Kidney (tissue), 14 donors: Measurements from ENCODE around the gene PLEKHA4. TPM values are rescaled to one million over a fixed set of nuclear protein-coding genes. Genes with fewer than 3 reads are reported as not detected.
A peak's percentile ranks its signal among the peaks of the same experiment; 100 is the strongest.
"Not testable (repeated sequence)": the region's sequence is repeated elsewhere in the genome, so short reads cannot be mapped to it uniquely, and the experiment has no call there.

ENCODE experiments used
- DNase-seq, 5 donors: peaks; one replicate each; pipeline ENCODE4 v3.0.0-alpha.2; 2013 to 2020
- FAIRE-seq: peaks from 2 replicates; lab custom pipeline; 2012; peaks lifted over from hg19 to GRCh38; lab: Jason Lieb, UNC
- H3K27ac ChIP-seq, 2 donors: one replicate each; pipeline ENCODE4 v1.7.0; 2013; ENCODE audit warnings: low read depth in 2 of 2, low read length in 2 of 2, inconsistent platforms in 1 of 2
- H3K27me3 ChIP-seq: one replicate; pipeline ENCODE4 v1.7.1; 2013; ENCODE audit warnings: low read length, inconsistent platforms; ENCODE audit not compliant: control insufficient read depth, insufficient read depth
- H3K36me3 ChIP-seq, 3 donors: one replicate each; pipeline versions ENCODE4 v1.7.0 to v1.7.1; 2013; ENCODE audit warnings: low read length in 3 of 3, control low read depth in 1 of 3, inconsistent platforms in 1 of 3; ENCODE audit not compliant: insufficient read depth in 3 of 3, control insufficient read depth in 2 of 3
- H3K4me1 ChIP-seq, 3 donors: one replicate each; pipeline versions ENCODE4 v1.7.0 to v1.7.1; 2013; ENCODE audit warnings: low read length in 3 of 3, inconsistent platforms in 1 of 3, low read depth in 1 of 3; ENCODE audit not compliant: control insufficient read depth in 2 of 3, insufficient read depth in 2 of 3
- H3K4me3 ChIP-seq, 3 donors: one replicate each; pipeline versions ENCODE4 v1.7.0 to v1.8.1; 2013; ENCODE audit warnings: low read length in 3 of 3, control low read depth in 1 of 3, inconsistent platforms in 1 of 3
- H3K9ac ChIP-seq, 3 donors: one replicate each; pipeline versions ENCODE4 v1.7.0 to v1.7.1; 2013; ENCODE audit warnings: low read length in 3 of 3, control low read depth in 1 of 3, inconsistent platforms in 1 of 3
- H3K9me3 ChIP-seq, 3 donors: one replicate each; pipeline versions ENCODE4 v1.7.0 to v1.7.1; 2013; ENCODE audit warnings: low read length in 3 of 3, control low read depth in 1 of 3, inconsistent platforms in 1 of 3; ENCODE audit not compliant: control insufficient read depth in 2 of 3, insufficient read depth in 1 of 3
- intact Hi-C: fragments of 100-400 bp; cut with DNase I; formaldehyde crosslinking; loops from one replicate; pipeline ENCODE4 v1.11.1; 2022
- polyA plus RNA-seq: library from polyadenylated mRNA; stranded (reverse); fragments of 350-450 nt; fragmentation: Illumina TruSeq; extraction: RNeasy Lipid Tissue Mini Kit (QIAGEN cat#74804); gene quantifications from one replicate; pipeline ENCODE4 v1.2.3, GENCODE V29; 2014; ENCODE audit warnings: low read depth, low replicate concordance; ENCODE audit not compliant: insufficient read depth
- total RNA-seq: library from RNA; stranded (reverse); fragmentation: NEBNext Ultra II Directional; extraction: Animal tissue kit (Norgen Biotek cat#: 25700); gene quantifications from one replicate; pipeline ENCODE4 v1.2.1, GENCODE V29; 2021
- TF ChIP-seq, protein P1 (sequence below): IDR thresholded peaks from 3 replicates; pipeline ENCODE4 v1.5.1; 2012; ENCODE audit warnings: mild to moderate bottlenecking, moderate library complexity, borderline replicate concordance; ENCODE audit not compliant: insufficient read depth; ENCODE audit errors: extremely low read depth
- donor health status: control.
- donor health status: control.
- donor health status: control.
- donor health status: control.
- donor health status: control.
- donor health status: DM: yes; HTN: yes; CAD: no.
- donor health status: Normal renal cell carcinoma (clear cell type).

The PLEKHA4 gene
- total and polyA plus RNA-seq, 2 donors from 2014 or later: 22.9 to 79.1 TPM

DNA sequence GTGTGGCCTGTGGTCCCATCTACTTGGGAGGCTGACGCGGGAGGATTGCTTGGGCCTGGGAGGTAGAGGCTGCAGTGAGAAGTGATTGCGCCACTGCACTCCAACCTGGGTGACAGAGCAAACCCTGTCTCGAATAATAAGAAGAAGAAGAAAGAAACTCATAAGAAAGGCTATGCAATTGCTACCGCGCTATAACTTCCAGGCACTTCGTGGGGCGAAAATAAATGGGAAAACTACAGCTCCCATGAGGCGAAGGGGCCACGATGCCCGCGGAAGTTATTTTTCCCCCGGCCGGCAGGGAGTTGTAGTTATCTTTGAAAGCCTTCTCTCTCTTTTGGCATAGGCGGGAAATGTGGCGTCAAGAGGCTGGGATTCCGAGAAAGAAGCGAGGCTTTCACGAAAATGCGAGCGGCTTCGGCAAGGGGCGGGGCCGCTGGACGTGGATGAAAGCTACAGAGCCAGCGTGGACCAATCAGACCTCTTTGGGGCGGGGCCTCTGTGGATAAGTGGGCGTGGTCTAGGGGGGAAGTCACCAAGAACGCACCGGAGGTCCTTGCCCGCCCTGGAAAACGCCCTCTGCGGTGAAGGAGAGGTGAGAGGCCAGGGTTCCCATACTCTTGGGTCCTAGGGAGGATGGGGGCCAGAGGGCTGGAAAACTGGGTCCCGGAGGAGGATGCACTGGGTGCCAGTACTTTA, 31.5 kb upstream of the PLEKHA4 start, which contains the start of gene NUCB1:
NUCB1 (plus strand) TSS at position 532 of the 696 bp plus-strand sequence. CDS start 485 bp downstream, outside the sequence.
- Histone ChIP-seq H3K4me1 (peaks cover 0 to 10% (median 3%) of the 10 kb centered on the region in 3 donors), H3K36me3 (peaks cover 0 to 5% (median 4%) of the 10 kb centered on the region in 3 donors), H3K4me3 (peak within 1 kb of the TSS; percentile 60 to 78 (median 62)), H3K9ac (peak within 1 kb of the TSS; percentile 46 to 99 (median 57)), H3K27me3 (no peaks in the 10 kb centered on the region), H3K9me3 (no peaks in the 10 kb centered on the region), H3K27ac (peak within 1 kb of the TSS; percentile 71 to 95)
- FAIRE-seq (peak; percentile 97), DNase-seq (peak; percentile 99 to 100 (median 99))
- intact Hi-C loops: no loop called here
- TF ChIP-seq, protein P1, sequence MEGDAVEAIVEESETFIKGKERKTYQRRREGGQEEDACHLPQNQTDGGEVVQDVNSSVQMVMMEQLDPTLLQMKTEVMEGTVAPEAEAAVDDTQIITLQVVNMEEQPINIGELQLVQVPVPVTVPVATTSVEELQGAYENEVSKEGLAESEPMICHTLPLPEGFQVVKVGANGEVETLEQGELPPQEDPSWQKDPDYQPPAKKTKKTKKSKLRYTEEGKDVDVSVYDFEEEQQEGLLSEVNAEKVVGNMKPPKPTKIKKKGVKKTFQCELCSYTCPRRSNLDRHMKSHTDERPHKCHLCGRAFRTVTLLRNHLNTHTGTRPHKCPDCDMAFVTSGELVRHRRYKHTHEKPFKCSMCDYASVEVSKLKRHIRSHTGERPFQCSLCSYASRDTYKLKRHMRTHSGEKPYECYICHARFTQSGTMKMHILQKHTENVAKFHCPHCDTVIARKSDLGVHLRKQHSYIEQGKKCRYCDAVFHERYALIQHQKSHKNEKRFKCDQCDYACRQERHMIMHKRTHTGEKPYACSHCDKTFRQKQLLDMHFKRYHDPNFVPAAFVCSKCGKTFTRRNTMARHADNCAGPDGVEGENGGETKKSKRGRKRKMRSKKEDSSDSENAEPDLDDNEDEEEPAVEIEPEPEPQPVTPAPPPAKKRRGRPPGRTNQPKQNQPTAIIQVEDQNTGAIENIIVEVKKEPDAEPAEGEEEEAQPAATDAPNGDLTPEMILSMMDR: peak; percentile 8

DNA sequence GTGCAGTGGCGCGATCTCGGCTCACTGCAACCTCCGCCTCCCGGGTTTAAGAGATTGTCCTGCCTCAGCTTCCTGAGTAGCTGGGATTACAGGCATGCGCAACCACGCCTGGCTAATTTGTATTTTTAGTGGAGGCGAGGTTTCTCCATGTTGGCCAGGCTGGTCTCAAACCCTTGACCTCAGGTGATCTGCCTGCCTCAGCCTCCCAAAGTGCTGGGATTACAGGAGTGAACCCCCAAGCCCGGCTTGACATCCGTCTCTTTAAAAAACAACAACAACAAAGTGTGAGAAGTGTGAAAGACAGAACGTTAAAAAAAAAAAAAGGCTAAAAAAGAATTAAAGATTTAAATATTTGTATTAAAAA, 31.0 kb upstream of the PLEKHA4 start:
- H3K36me3 ChIP-seq, intact Hi-C loops, H3K27me3 ChIP-seq, H3K9me3 ChIP-seq, FAIRE-seq, DNase-seq, H3K9ac ChIP-seq: not testable (repeated sequence)
- H3K4me1 ChIP-seq: peaks cover 0 to 10% (median 3%) of the 10 kb centered on the region in 3 donors
- peak overlapping the region; percentile 71 to 95 for H3K27ac ChIP-seq
- H3K4me3 ChIP-seq: peak overlapping the region in 2 of 3 donors; percentile 60 to 62

- intact Hi-C loops: no loop called here
- Histone ChIP-seq H3K9ac (no peak overlapping the region), H3K9me3 (no peaks in the 10 kb centered on the region), H3K27me3 (no peaks in the 10 kb centered on the region), H3K4me3 (no peak overlapping the region), H3K27ac (no peak overlapping the region), H3K36me3 (no peaks in the 10 kb centered on the region), H3K4me1 (peaks cover 0 to 10% (median 3%) of the 10 kb centered on the region in 3 donors)
- DNase-seq (no peak), FAIRE-seq (no peak)
- TF ChIP-seq, protein P1: no peak
Observed at GRCh38 chr19:48897181-48897580, 28.8 kb upstream of the PLEKHA4 start.

GRCh38 chr19:48896191-48896720, 27.8 kb upstream of the PLEKHA4 start:
- peak; percentile 58 to 91 (median 80) for DNase-seq
- intact Hi-C loops: no loop called here

More at GRCh38 chr19:48896191-48896720, 27.8 kb upstream of the PLEKHA4 start:
- no peak overlapping the region for H3K27ac ChIP-seq
- peak overlapping the region in 1 of 3 donors; percentile 21 for H3K4me3 ChIP-seq
- no peak for FAIRE-seq
- H3K9me3 ChIP-seq: no peaks in the 10 kb centered on the region
- no peaks in the 10 kb centered on the region for H3K36me3 ChIP-seq
- TF ChIP-seq, protein P1: no peak
- no peak overlapping the region for H3K9ac ChIP-seq
- peaks cover 0 to 3% (median 0%) of the 10 kb centered on the region in 3 donors for H3K4me1 ChIP-seq
- no peaks in the 10 kb centered on the region for H3K27me3 ChIP-seq
